DOHH2 (cell line): ENCODE data around the gene SMIM8.

Source experiments
- H3F3A ChIP-seq: fragments of 200-600 bp; sonication (generic), shearing (Covaris generic); 2 replicates; pipeline ENCODE4 v1.6.0; 2016; ENCODE audit warnings: antibody characterized with exemption, mild to moderate bottlenecking; ENCODE audit not compliant: control insufficient read depth, insufficient read depth
- H3K27ac ChIP-seq: fragments of 200-600 bp; sonication (generic); 2 replicates; pipeline ENCODE4 v1.5.1; 2014; ENCODE audit warnings: low read depth, mild to moderate bottlenecking, low read length, moderate library complexity
- H3K27me3 ChIP-seq: fragments of 200-600 bp; sonication (generic); 2 replicates; pipeline ENCODE4 v1.6.1; 2014; ENCODE audit warnings: mild to moderate bottlenecking, low read length, mixed read lengths; ENCODE audit not compliant: control insufficient read depth
- H3K36me3 ChIP-seq: fragments of 200-600 bp; sonication (generic); 2 replicates; pipeline ENCODE4 v1.6.1; 2014; ENCODE audit warnings: mild to moderate bottlenecking, low read length, moderate library complexity, mixed read lengths; ENCODE audit not compliant: control insufficient read depth
- H3K4me1 ChIP-seq: fragments of 200-600 bp; sonication (generic); 2 replicates; pipeline ENCODE4 v1.6.1; 2014; ENCODE audit warnings: mild to moderate bottlenecking, low read length, mixed read lengths; ENCODE audit not compliant: control insufficient read depth
- H3K4me2 ChIP-seq: fragments of 200-600 bp; sonication (generic); 2 replicates; pipeline ENCODE4 v1.6.0; 2014; ENCODE audit warnings: mild to moderate bottlenecking, low read length, moderate library complexity
- H3K4me3 ChIP-seq: fragments of 200-600 bp; sonication (generic); 2 replicates; pipeline ENCODE4 v1.5.1; 2014; ENCODE audit warnings: mild to moderate bottlenecking, low read length, mixed read lengths
- H3K79me2 ChIP-seq: fragments of 200-600 bp; sonication (generic); 2 replicates; pipeline ENCODE4 v1.6.1; 2014; ENCODE audit warnings: mild to moderate bottlenecking, low read length, mixed read lengths; ENCODE audit not compliant: control insufficient read depth
- H3K9me2 ChIP-seq: fragments of 200-600 bp; sonication (generic); replicated peaks from 2 replicates; pipeline ENCODE4 v1.6.1; 2014; ENCODE audit warnings: mild to moderate bottlenecking, low read length, mixed read lengths; ENCODE audit not compliant: control insufficient read depth
- H3K9me3 ChIP-seq: fragments of 200-600 bp; sonication (generic); 2 replicates; pipeline ENCODE4 v1.6.1; 2014; ENCODE audit warnings: antibody characterized with exemption, low read length, mixed read lengths; ENCODE audit not compliant: control insufficient read depth, insufficient read depth
- H4K20me1 ChIP-seq: fragments of 200-600 bp; sonication (generic); 2 replicates; pipeline ENCODE4 v1.6.0; 2014; ENCODE audit warnings: low read depth, mild to moderate bottlenecking, antibody characterized with exemption, low read length, moderate library complexity; ENCODE audit not compliant: control insufficient read depth, insufficient read depth
- EZH2phosphoT487 ChIP-seq: fragments of 200-600 bp; sonication (generic); IDR thresholded peaks from 2 replicates; pipeline ENCODE4 v1.6.1; 2017; ENCODE audit warnings: borderline replicate concordance, mild to moderate bottlenecking, antibody characterized with exemption, low read length, moderate library complexity, mixed read lengths
- TF ChIP-seq, protein P1 (sequence below): fragments of 200-600 bp; sonication (generic); IDR thresholded peaks from one replicate; pipeline ENCODE4 v1.5.1; 2014; ENCODE audit warnings: antibody characterized with exemption, mild to moderate bottlenecking, low read depth, low read length; ENCODE audit not compliant: poor library complexity, severe bottlenecking

SMIM8 gene

DNA sequence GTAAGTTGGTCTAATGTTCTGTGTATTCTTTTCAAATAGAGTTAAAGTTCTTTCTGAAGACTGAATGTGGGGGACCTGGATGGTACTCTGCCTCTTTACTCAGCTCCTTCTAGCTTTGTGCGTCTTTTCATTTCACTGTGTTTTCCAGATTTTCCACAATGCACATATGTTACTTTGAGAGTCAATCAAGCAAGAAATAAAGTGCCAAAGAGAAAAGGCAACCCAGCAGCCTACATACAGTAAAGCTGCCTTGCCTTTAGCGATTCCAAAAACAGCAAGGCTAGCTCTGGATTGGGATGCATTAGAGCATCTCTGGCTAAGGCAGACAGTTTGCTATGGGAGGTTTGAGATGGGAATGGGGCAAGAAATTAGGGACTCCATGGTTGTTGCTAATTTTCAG, 27.5 kb downstream of the SMIM8 start:
- Histone ChIP-seq H3K36me3 (no peaks in the 10 kb centered on the region), H3K9me3 (no peaks in the 10 kb centered on the region), H3K27me3 (no peaks in the 10 kb centered on the region), H3K4me1 (no peaks in the 10 kb centered on the region), H3K4me3 (no peak overlapping the region), H3K4me2 (no peak overlapping the region), H3K79me2 (no peaks in the 10 kb centered on the region), H4K20me1 (no peaks in the 10 kb centered on the region), H3K27ac (no peak overlapping the region), H3K9me2 (no peaks in the 10 kb centered on the region), H3F3A (no peaks in the 10 kb centered on the region)
- no peak for TF ChIP-seq EZH2phosphoT487
- TF ChIP-seq, protein P1, sequence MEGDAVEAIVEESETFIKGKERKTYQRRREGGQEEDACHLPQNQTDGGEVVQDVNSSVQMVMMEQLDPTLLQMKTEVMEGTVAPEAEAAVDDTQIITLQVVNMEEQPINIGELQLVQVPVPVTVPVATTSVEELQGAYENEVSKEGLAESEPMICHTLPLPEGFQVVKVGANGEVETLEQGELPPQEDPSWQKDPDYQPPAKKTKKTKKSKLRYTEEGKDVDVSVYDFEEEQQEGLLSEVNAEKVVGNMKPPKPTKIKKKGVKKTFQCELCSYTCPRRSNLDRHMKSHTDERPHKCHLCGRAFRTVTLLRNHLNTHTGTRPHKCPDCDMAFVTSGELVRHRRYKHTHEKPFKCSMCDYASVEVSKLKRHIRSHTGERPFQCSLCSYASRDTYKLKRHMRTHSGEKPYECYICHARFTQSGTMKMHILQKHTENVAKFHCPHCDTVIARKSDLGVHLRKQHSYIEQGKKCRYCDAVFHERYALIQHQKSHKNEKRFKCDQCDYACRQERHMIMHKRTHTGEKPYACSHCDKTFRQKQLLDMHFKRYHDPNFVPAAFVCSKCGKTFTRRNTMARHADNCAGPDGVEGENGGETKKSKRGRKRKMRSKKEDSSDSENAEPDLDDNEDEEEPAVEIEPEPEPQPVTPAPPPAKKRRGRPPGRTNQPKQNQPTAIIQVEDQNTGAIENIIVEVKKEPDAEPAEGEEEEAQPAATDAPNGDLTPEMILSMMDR = no peak

DNA sequence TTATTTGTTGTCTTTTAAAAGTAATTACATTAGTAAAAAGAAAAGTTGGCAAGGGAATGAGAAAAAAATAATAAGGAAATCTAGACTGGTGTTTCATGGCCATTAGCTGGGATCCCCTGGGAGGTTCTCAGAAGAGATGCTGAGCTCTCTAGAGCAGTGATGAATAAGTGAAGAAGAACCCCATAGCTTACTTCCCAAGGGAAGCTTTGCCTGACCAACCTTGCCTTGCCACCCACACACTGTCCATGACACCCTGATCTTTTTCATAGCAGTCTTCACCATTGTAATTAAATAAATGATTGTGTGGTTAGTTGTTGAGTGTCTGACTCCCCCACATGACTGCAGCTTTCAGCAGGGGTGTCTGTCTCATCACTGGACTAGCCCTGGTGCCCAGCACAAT, 28.1 kb downstream of the SMIM8 start:
- H3K36me3 ChIP-seq = no peaks in the 10 kb centered on the region
- H3K4me1 ChIP-seq = no peaks in the 10 kb centered on the region
- no peak overlapping the region for H3K4me2 ChIP-seq
- H3F3A ChIP-seq = no peaks in the 10 kb centered on the region
- H3K9me2 ChIP-seq = no peaks in the 10 kb centered on the region
- H3K27me3 ChIP-seq = no peaks in the 10 kb centered on the region
- no peak for TF ChIP-seq EZH2phosphoT487
- TF ChIP-seq, protein P1 = no peak
- no peaks in the 10 kb centered on the region for H3K9me3 ChIP-seq
- no peak overlapping the region for H3K27ac ChIP-seq
- H4K20me1 ChIP-seq = no peaks in the 10 kb centered on the region
- H3K79me2 ChIP-seq = no peaks in the 10 kb centered on the region
- no peak overlapping the region for H3K4me3 ChIP-seq

DNA sequence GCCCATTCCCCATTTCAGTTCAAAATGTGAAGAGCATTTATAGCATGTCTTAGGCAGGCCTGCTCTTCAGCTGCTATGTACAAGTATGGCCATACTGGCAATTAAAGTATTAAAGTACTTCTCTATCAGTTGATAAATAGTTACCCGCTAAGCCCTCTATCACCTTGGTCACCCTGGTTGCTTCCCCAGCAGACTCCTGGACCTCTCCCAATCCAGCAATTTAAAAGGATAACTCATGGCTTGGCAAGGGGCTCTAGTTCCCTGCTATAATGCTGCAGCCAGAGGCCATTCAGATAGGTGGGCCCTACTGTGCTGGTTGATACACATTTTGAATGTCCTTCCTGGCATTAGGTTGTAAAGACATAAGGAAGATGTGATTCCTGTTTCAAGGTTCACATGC, 29.2 kb downstream of the SMIM8 start:
- Histone ChIP-seq H3K36me3 (no peaks in the 10 kb centered on the region), H3F3A (no peaks in the 10 kb centered on the region), H3K9me3 (no peaks in the 10 kb centered on the region), H3K4me3 (no peak overlapping the region), H3K27ac (no peak overlapping the region), H3K79me2 (no peaks in the 10 kb centered on the region), H3K4me1 (no peaks in the 10 kb centered on the region), H3K27me3 (no peaks in the 10 kb centered on the region), H3K4me2 (no peak overlapping the region), H3K9me2 (no peaks in the 10 kb centered on the region), H4K20me1 (no peaks in the 10 kb centered on the region)
- TF ChIP-seq, protein P1 = no peak
- no peak for TF ChIP-seq EZH2phosphoT487

DNA sequence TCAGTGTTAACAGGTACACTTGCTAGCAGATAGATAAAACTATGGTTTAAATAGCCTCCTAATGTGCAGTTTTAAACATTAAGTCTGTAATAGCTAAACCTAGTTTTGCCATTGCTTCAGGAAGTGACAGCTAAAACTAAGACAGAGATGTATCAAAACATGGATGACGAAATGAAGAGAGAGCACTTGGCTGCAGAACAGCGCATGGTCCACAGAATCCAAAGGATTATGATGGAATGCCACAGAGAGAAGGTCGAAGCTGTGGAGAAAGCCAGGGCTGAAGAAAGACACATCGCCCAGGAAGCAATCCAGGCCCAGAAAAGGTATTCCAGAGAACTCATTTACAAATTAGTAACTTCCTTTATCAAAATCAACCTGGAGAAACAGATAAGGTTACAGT, 33.8 kb downstream of the SMIM8 start:
- Histone ChIP-seq H3K27ac (no peak overlapping the region), H3K4me3 (no peak overlapping the region), H3K4me2 (no peak overlapping the region), H4K20me1 (no peaks in the 10 kb centered on the region), H3K79me2 (no peaks in the 10 kb centered on the region), H3K9me2 (no peaks in the 10 kb centered on the region), H3K9me3 (no peaks in the 10 kb centered on the region), H3K27me3 (no peaks in the 10 kb centered on the region), H3K36me3 (no peaks in the 10 kb centered on the region), H3K4me1 (no peaks in the 10 kb centered on the region), H3F3A (no peaks in the 10 kb centered on the region)
- TF ChIP-seq, protein P1 = no peak
- no peak for TF ChIP-seq EZH2phosphoT487
